ENCODE results near the gene TSPAN16.
"Not testable (repeated sequence)": the region's sequence is repeated elsewhere in the genome, so short reads cannot be mapped to it uniquely, and the experiment has no call there.

Gene TSPAN16

GRCh38 chr19:11339254-11340098 lies 43.5 kb downstream of the TSPAN16 start, which contains the start of gene RAB3D:
Gene RAB3D (minus strand): TSS chr19:11339657. CDS start chr19:11337399, 2,258 bp downstream.
- peak within 1 kb of the TSS in 1 of 2 experiments; percentile 34 for H3K27ac ChIP-seq (ENCODE audit: insufficient read depth in 1 of 2, low read depth in 1 of 2, low read length in 2 of 2, poor library complexity in 1 of 2, severe bottlenecking in 2 of 2)

GRCh38 chr19:11340099-11340467 lies 44.1 kb downstream of the TSPAN16 start:
- WGBS (ENCODE audit: insufficient coverage) = 89% methylated on average over 7 of the region's 8 CpGs
- H3K9me3 ChIP-seq (ENCODE audit: control extremely low read depth in 1 of 5, control insufficient read depth in 4 of 5, insufficient read depth in 2 of 5, low read depth in 1 of 5, low read length in 4 of 5); H3K27ac ChIP-seq (ENCODE audit: insufficient read depth in 1 of 2, low read depth in 1 of 2, low read length in 2 of 2, poor library complexity in 1 of 2, severe bottlenecking in 2 of 2); DNase-seq; H3K27me3 ChIP-seq (replicated peaks in 2 of 5; ENCODE audit: control insufficient read depth in 4 of 5, insufficient read depth in 5 of 5, low read length in 4 of 5): not testable (repeated sequence)
- H3K4me3 ChIP-seq (ENCODE audit: control insufficient read depth in 1 of 7, extremely low read depth in 1 of 7, insufficient read depth in 4 of 7, low read depth in 2 of 7, low read length in 6 of 7) = peak overlapping the region; percentile 57 to 90 (median 77)
- ChIA-PET POLR2A (interaction anchor here (0.7 to 1.9 kb wide), 3 partner anchors 17 to 40 kb away, joined by 3 to 15 read pairs (median 3); no protein-coding TSS in a partner anchor), CTCF (interaction anchor here (0.8 to 1.6 kb wide), 6 partner anchors 17 to 45 kb away, joined by 3 to 5 read pairs (median 4); partner anchors contain the start of genes SWSAP1 and TSPAN16)
- peaks cover 12 to 52% (median 52%) of the 10 kb centered on the region in 4 experiments for H3K4me1 ChIP-seq (ENCODE audit: control extremely low read depth in 1 of 4, control insufficient read depth in 4 of 4, insufficient read depth in 4 of 4, low read length in 3 of 4)
- H3K36me3 ChIP-seq (ENCODE audit: control insufficient read depth in 4 of 4, insufficient read depth in 4 of 4, low read length in 3 of 4) = peaks cover 0 to 23% (median 13%) of the 10 kb centered on the region in 4 experiments

More at GRCh38 chr19:11339254-11340098, 43.5 kb downstream of the TSPAN16 start, which contains the start of gene RAB3D:
- under 1% methylated on average over 31 of the region's 53 CpGs for WGBS (ENCODE audit: insufficient coverage)
- ChIA-PET CTCF (interaction anchor here (0.8 to 3.8 kb wide), 7 partner anchors 16 to 44 kb away, joined by 3 to 18 read pairs (median 4); partner anchors contain the start of genes SWSAP1 and TSPAN16), POLR2A (interaction anchor here (0.7 to 1.9 kb wide), 4 partner anchors 13 to 41 kb away, joined by 3 to 15 read pairs (median 3); no protein-coding TSS in a partner anchor)
- peak within 1 kb of the TSS; percentile 57 to 90 (median 77) for H3K4me3 ChIP-seq (ENCODE audit: control insufficient read depth in 1 of 7, extremely low read depth in 1 of 7, insufficient read depth in 4 of 7, low read depth in 2 of 7, low read length in 6 of 7)
- H3K36me3 ChIP-seq (ENCODE audit: control insufficient read depth in 4 of 4, insufficient read depth in 4 of 4, low read length in 3 of 4) = peaks cover 0 to 25% (median 15%) of the 10 kb centered on the region in 4 experiments
- no peaks in the 10 kb centered on the region for H3K27me3 ChIP-seq (replicated peaks in 2 of 5; ENCODE audit: control insufficient read depth in 4 of 5, insufficient read depth in 5 of 5, low read length in 4 of 5)
- no peaks in the 10 kb centered on the region for H3K9me3 ChIP-seq (ENCODE audit: control extremely low read depth in 1 of 5, control insufficient read depth in 4 of 5, insufficient read depth in 2 of 5, low read depth in 1 of 5, low read length in 4 of 5)
- peak; percentile 82 to 88 (median 87) for DNase-seq
- peaks cover 10 to 49% (median 47%) of the 10 kb centered on the region in 4 experiments for H3K4me1 ChIP-seq (ENCODE audit: control extremely low read depth in 1 of 4, control insufficient read depth in 4 of 4, insufficient read depth in 4 of 4, low read length in 3 of 4)

DNA sequence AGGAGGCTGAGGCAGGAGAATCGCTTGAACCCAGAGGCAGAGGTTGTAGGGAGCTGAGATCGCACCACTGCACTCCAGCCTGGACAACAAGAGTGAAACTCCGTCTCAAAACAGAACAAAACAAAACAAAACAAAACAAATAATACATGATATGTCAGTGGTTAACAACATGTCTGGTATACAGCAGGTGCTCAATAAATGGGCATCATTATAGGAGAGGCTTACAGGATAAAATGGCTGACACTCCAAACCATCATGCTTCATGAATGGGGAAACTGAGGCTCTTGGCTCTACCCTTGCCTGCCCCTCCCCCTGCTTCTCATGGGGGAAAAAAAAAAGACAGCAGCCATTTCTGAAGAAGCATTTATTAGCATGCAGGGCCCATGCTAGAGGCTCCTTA lies 46.5 kb downstream of the TSPAN16 start:
- no peak for DNase-seq
- Histone ChIP-seq H3K27ac (ENCODE audit: insufficient read depth in 1 of 2, low read depth in 1 of 2, low read length in 2 of 2, poor library complexity in 1 of 2, severe bottlenecking in 2 of 2) (no peak overlapping the region), H3K4me1 (ENCODE audit: control extremely low read depth in 1 of 4, control insufficient read depth in 4 of 4, insufficient read depth in 4 of 4, low read length in 3 of 4) (peaks cover 13 to 66% (median 60%) of the 10 kb centered on the region in 4 experiments), H3K9me3 (ENCODE audit: control extremely low read depth in 1 of 5, control insufficient read depth in 4 of 5, insufficient read depth in 2 of 5, low read depth in 1 of 5, low read length in 4 of 5) (no peaks in the 10 kb centered on the region), H3K4me3 (ENCODE audit: control insufficient read depth in 1 of 7, extremely low read depth in 1 of 7, insufficient read depth in 4 of 7, low read depth in 2 of 7, low read length in 6 of 7) (no peak overlapping the region), H3K27me3 (replicated peaks in 2 of 5; ENCODE audit: control insufficient read depth in 4 of 5, insufficient read depth in 5 of 5, low read length in 4 of 5) (no peaks in the 10 kb centered on the region), H3K36me3 (ENCODE audit: control insufficient read depth in 4 of 4, insufficient read depth in 4 of 4, low read length in 3 of 4) (peaks cover 0 to 8% (median 4%) of the 10 kb centered on the region in 4 experiments)
- ChIA-PET POLR2A (no interaction called here), CTCF (no interaction called here)
- 100% methylated on average over 3 of the region's 3 CpGs for WGBS (ENCODE audit: insufficient coverage)

GRCh38 chr19:11345122-11345803 lies 49.3 kb downstream of the TSPAN16 start:
- H3K27me3 ChIP-seq (replicated peaks in 2 of 5; ENCODE audit: control insufficient read depth in 4 of 5, insufficient read depth in 5 of 5, low read length in 4 of 5) = no peaks in the 10 kb centered on the region
- ChIA-PET POLR2A (interaction anchor here (1.0 to 1.1 kb wide), 2 partner anchors 13 to 22 kb away, joined by 3 to 4 read pairs; no protein-coding TSS in a partner anchor), CTCF (interaction anchor here (1.0 to 2.2 kb wide), 9 partner anchors 9 to 51 kb away, joined by 3 to 11 read pairs (median 5); partner anchors contain the start of genes SWSAP1 and TSPAN16)
- H3K27ac ChIP-seq (ENCODE audit: insufficient read depth in 1 of 2, low read depth in 1 of 2, low read length in 2 of 2, poor library complexity in 1 of 2, severe bottlenecking in 2 of 2) = peak overlapping the region; percentile 72 to 89
- 30% methylated on average over 4 of the region's 15 CpGs for WGBS (ENCODE audit: insufficient coverage)
- H3K4me3 ChIP-seq (ENCODE audit: control insufficient read depth in 1 of 7, extremely low read depth in 1 of 7, insufficient read depth in 4 of 7, low read depth in 2 of 7, low read length in 6 of 7) = peak overlapping the region; percentile 51 to 92 (median 78)
- H3K36me3 ChIP-seq (ENCODE audit: control insufficient read depth in 4 of 4, insufficient read depth in 4 of 4, low read length in 3 of 4) = peaks cover 0 to 10% (median 4%) of the 10 kb centered on the region in 4 experiments
- DNase-seq = no peak
- H3K4me1 ChIP-seq (ENCODE audit: control extremely low read depth in 1 of 4, control insufficient read depth in 4 of 4, insufficient read depth in 4 of 4, low read length in 3 of 4) = peaks cover 7 to 47% (median 41%) of the 10 kb centered on the region in 4 experiments
- peaks cover 0 to 7% (median 5%) of the 10 kb centered on the region in 5 experiments for H3K9me3 ChIP-seq (ENCODE audit: control extremely low read depth in 1 of 5, control insufficient read depth in 4 of 5, insufficient read depth in 2 of 5, low read depth in 1 of 5, low read length in 4 of 5)

GRCh38 chr19:11346104-11346940 lies 50.4 kb downstream of the TSPAN16 start, which contains the start of the genes CCDC159 and TMEM205:
Gene CCDC159 (plus strand): TSS chr19:11346519. CDS start chr19:11346607, 88 bp downstream.
Gene TMEM205 (minus strand): TSS chr19:11346268. CDS start chr19:11345619, 649 bp downstream.
- Histone ChIP-seq H3K27ac (ENCODE audit: insufficient read depth in 1 of 2, low read depth in 1 of 2, low read length in 2 of 2, poor library complexity in 1 of 2, severe bottlenecking in 2 of 2) (peak within 1 kb of the TSS; percentile 72 to 89), H3K4me1 (ENCODE audit: control extremely low read depth in 1 of 4, control insufficient read depth in 4 of 4, insufficient read depth in 4 of 4, low read length in 3 of 4) (peaks cover 7 to 47% (median 41%) of the 10 kb centered on the region in 4 experiments), H3K9me3 (ENCODE audit: control extremely low read depth in 1 of 5, control insufficient read depth in 4 of 5, insufficient read depth in 2 of 5, low read depth in 1 of 5, low read length in 4 of 5) (peaks cover 0 to 7% (median 5%) of the 10 kb centered on the region in 5 experiments), H3K36me3 (ENCODE audit: control insufficient read depth in 4 of 4, insufficient read depth in 4 of 4, low read length in 3 of 4) (peaks cover 0 to 10% (median 3%) of the 10 kb centered on the region in 4 experiments), H3K4me3 (ENCODE audit: control insufficient read depth in 1 of 7, extremely low read depth in 1 of 7, insufficient read depth in 4 of 7, low read depth in 2 of 7, low read length in 6 of 7) (peak within 1 kb of the TSS; percentile 51 to 92 (median 78)), H3K27me3 (replicated peaks in 2 of 5; ENCODE audit: control insufficient read depth in 4 of 5, insufficient read depth in 5 of 5, low read length in 4 of 5) (no peaks in the 10 kb centered on the region)
- under 1% methylated on average over 34 of the region's 50 CpGs for WGBS (ENCODE audit: insufficient coverage)
- ChIA-PET CTCF (interaction anchor here (0.8 to 1.9 kb wide), 10 partner anchors 9 to 60 kb away, joined by 3 to 11 read pairs (median 5); partner anchors contain the start of genes SWSAP1 and TSPAN16), POLR2A (interaction anchor here (0.6 to 1.5 kb wide), 6 partner anchors 14 to 89 kb away, joined by 3 to 10 read pairs (median 4); partner anchors contain the start of genes PRKCSH and SWSAP1)
- peak; percentile 99 to 100 (median 100) for DNase-seq
